ENCODE data around the gene NHERF2.
A peak's percentile ranks its signal among the peaks of the same experiment; 100 is the strongest.

NHERF2 gene

GRCh38 chr16:2039274-2040031, 12.8 kb downstream of the NHERF2 start:
- no peak for DNase-seq (ENCODE audit: low read depth in 2 of 2, low spot score in 1 of 2)

GRCh38 chr16:2040041-2040786, 13.5 kb downstream of the NHERF2 start:
- no peak for DNase-seq (ENCODE audit: low read depth in 2 of 2, low spot score in 1 of 2)

- no peak for DNase-seq (ENCODE audit: low read depth in 2 of 2, low spot score in 1 of 2)
Observed at GRCh38 chr16:2040787-2041522, 14.3 kb downstream of the NHERF2 start.

- DNase-seq (ENCODE audit: low read depth in 2 of 2, low spot score in 1 of 2): no peak
Observed at GRCh38 chr16:2042171-2042985, 15.7 kb downstream of the NHERF2 start.

GRCh38 chr16:2042986-2043666, 16.4 kb downstream of the NHERF2 start:
- no peak for DNase-seq (ENCODE audit: low read depth in 2 of 2, low spot score in 1 of 2)

- no peak for DNase-seq (ENCODE audit: low read depth in 2 of 2, low spot score in 1 of 2)
Observed at GRCh38 chr16:2043667-2044451, 17.2 kb downstream of the NHERF2 start.

- DNase-seq (ENCODE audit: low read depth in 2 of 2, low spot score in 1 of 2): no peak
Observed at GRCh38 chr16:2044541-2044940, 17.8 kb downstream of the NHERF2 start.

GRCh38 chr16:2045965-2046892, 19.5 kb downstream of the NHERF2 start:
- no peak for DNase-seq (ENCODE audit: low read depth in 2 of 2, low spot score in 1 of 2)

GRCh38 chr16:2046893-2047329, 20.2 kb downstream of the NHERF2 start:
- DNase-seq (ENCODE audit: low read depth in 2 of 2, low spot score in 1 of 2): no peak

- DNase-seq (ENCODE audit: low read depth in 2 of 2, low spot score in 1 of 2): peak; percentile 82 to 86
Observed at GRCh38 chr16:2047330-2048115, 20.8 kb downstream of the NHERF2 start, which contains the start of the genes NTHL1 and TSC2. NTHL1 (minus strand) TSS chr16:2047834; CDS start chr16:2047823, 11 bp downstream. TSC2 (plus strand) TSS chr16:2047985; CDS start chr16:2048616, 631 bp downstream.

GRCh38 chr16:2048116-2048543, 21.4 kb downstream of the NHERF2 start:
- DNase-seq (ENCODE audit: low read depth in 2 of 2, low spot score in 1 of 2): no peak

GRCh38 chr16:2053211-2053610, 26.5 kb downstream of the NHERF2 start:
- DNase-seq (ENCODE audit: low read depth in 2 of 2, low spot score in 1 of 2): no peak

- DNase-seq (ENCODE audit: low read depth in 2 of 2, low spot score in 1 of 2): no peak
Observed at GRCh38 chr16:2053897-2054296, 27.2 kb downstream of the NHERF2 start.

GRCh38 chr16:2054543-2055245, 28.0 kb downstream of the NHERF2 start:
- DNase-seq (ENCODE audit: low read depth in 2 of 2, low spot score in 1 of 2): no peak

- DNase-seq (ENCODE audit: low read depth in 2 of 2, low spot score in 1 of 2): no peak
Observed at GRCh38 chr16:2056077-2056476, 29.4 kb downstream of the NHERF2 start.

GRCh38 chr16:2056681-2057407, 30.1 kb downstream of the NHERF2 start:
- no peak for DNase-seq (ENCODE audit: low read depth in 2 of 2, low spot score in 1 of 2)

Measured in stimulated activated CD8-positive, alpha-beta memory T cell treated with anti-CD3 and anti-CD28 coated beads, Interleukin-4, amount 100 ng/mL, for 1 hour (primary cell).